Measurements from ENCODE around the gene SEC31A.
"Not testable (repeated sequence)": the region's sequence is repeated elsewhere in the genome, so short reads cannot be mapped to it uniquely, and the experiment has no call there.

SEC31A gene

GRCh38 chr4:82892467-82892802 lies 1.5 kb upstream of the SEC31A start:
- no peak for DNase-seq (ENCODE audit: low spot score)

- no peak for DNase-seq (ENCODE audit: low spot score)
Observed at GRCh38 chr4:82891707-82892466, 934 bp upstream of the SEC31A start.

GRCh38 chr4:82890528-82890900 lies 439 bp downstream of the SEC31A start:
- no peak for DNase-seq (ENCODE audit: low spot score)

GRCh38 chr4:82889287-82889686 lies 1.7 kb downstream of the SEC31A start:
- no peak for DNase-seq (ENCODE audit: low spot score)

GRCh38 chr4:82886147-82886942 lies 4.6 kb downstream of the SEC31A start:
- no peak for DNase-seq (ENCODE audit: low spot score)

GRCh38 chr4:82885410-82885809 lies 5.5 kb downstream of the SEC31A start:
- no peak for DNase-seq (ENCODE audit: low spot score)

- DNase-seq (ENCODE audit: low spot score), result no peak
Observed at GRCh38 chr4:82868572-82868971, 22.4 kb downstream of the SEC31A start.

- no peak for DNase-seq (ENCODE audit: low spot score)
Observed at GRCh38 chr4:82866706-82867385, 24.1 kb downstream of the SEC31A start.

GRCh38 chr4:82866033-82866432 lies 24.9 kb downstream of the SEC31A start:
- not testable (repeated sequence) for DNase-seq (ENCODE audit: low spot score)

GRCh38 chr4:82865592-82865991 lies 25.4 kb downstream of the SEC31A start:
- DNase-seq (ENCODE audit: low spot score), result no peak

- no peak for DNase-seq (ENCODE audit: low spot score)
Observed at GRCh38 chr4:82864336-82864979, 26.5 kb downstream of the SEC31A start.

- no peak for DNase-seq (ENCODE audit: low spot score)
Observed at GRCh38 chr4:82861529-82861928, 29.4 kb downstream of the SEC31A start.

- DNase-seq (ENCODE audit: low spot score), result not testable (repeated sequence)
Observed at GRCh38 chr4:82860487-82860886, 30.5 kb downstream of the SEC31A start.

- DNase-seq (ENCODE audit: low spot score), result no peak
Observed at GRCh38 chr4:82852751-82853285, 38.1 kb downstream of the SEC31A start.

GRCh38 chr4:82851885-82852750 lies 38.8 kb downstream of the SEC31A start:
- DNase-seq (ENCODE audit: low spot score), result no peak

- no peak for DNase-seq (ENCODE audit: low spot score)
Observed at GRCh38 chr4:82851318-82851717, 39.6 kb downstream of the SEC31A start.

- DNase-seq (ENCODE audit: low spot score), result no peak
Observed at GRCh38 chr4:82850684-82851083, 40.3 kb downstream of the SEC31A start.

GRCh38 chr4:82848706-82849105 lies 42.2 kb downstream of the SEC31A start:
- DNase-seq (ENCODE audit: low spot score), result no peak

- no peak for DNase-seq (ENCODE audit: low spot score)
Observed at GRCh38 chr4:82842593-82842992, 48.4 kb downstream of the SEC31A start.

GRCh38 chr4:82839624-82840023 lies 51.3 kb downstream of the SEC31A start:
- no peak for DNase-seq (ENCODE audit: low spot score)

GRCh38 chr4:82833696-82834313 lies 57.1 kb downstream of the SEC31A start:
- DNase-seq (ENCODE audit: low spot score), result no peak
